ENCODE data around the gene S100A7. TPM values are rescaled to one million over a fixed set of nuclear protein-coding genes. Genes with fewer than 3 reads are reported as not detected.

S100A7 gene
- polyA plus RNA-seq, 3 donors = not detected

DNA sequence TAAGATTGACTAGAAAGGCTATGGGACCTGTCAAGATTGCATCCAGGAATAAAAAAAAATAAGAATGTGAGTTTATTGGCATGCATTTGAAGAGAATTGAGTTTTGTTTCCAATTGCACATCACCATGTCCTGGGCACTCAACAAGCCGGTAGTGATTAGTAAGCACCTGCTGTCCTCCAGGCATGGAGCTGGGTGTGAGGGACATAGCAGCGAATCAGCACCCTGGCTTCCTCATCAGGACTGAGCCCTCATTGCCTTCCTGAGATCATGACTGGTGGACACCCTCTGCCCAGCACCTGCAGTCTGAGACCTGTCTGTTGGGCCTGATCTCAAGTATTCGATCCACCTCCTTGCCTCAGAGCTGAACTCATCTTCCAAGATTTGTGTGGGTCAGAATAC is 48.6 kb upstream of the S100A7 start:
- H3K27me3 Mint-ChIP-seq (ENCODE audit: low read depth in 3 of 3) = peaks cover 0 to 9% (median 3%) of the 10 kb centered on the region in 3 donors
- Histone ChIP-seq H3K9ac (ENCODE audit: insufficient read depth, low read length, poor library complexity, severe bottlenecking) (no peak overlapping the region), H4K20me1 (ENCODE audit: insufficient read depth, low read length) (no peaks in the 10 kb centered on the region), H3K27ac (ENCODE audit: low read depth in 1 of 2, low read length in 2 of 2) (no peak overlapping the region), H3K4me3 (replicated peaks in 1 of 3; ENCODE audit: low read depth in 2 of 3, low read length in 3 of 3) (no peak overlapping the region), H3K27me3 (ENCODE audit: control insufficient read depth in 2 of 2, insufficient read depth in 2 of 2, low read length in 2 of 2) (no peaks in the 10 kb centered on the region), H2AFZ (ENCODE audit: insufficient read depth, low read depth, low read length, poor library complexity, severe bottlenecking) (no peak overlapping the region), H3K4me2 (replicated peaks; ENCODE audit: extremely low read depth, low read length, poor library complexity, severe bottlenecking) (no peak overlapping the region), H3K9me3 (replicated peaks in 1 of 2; ENCODE audit: control insufficient read depth in 1 of 2, insufficient read depth in 1 of 2, low read length in 2 of 2) (no peaks in the 10 kb centered on the region), H3K36me3 (replicated peaks in 1 of 2; ENCODE audit: control insufficient read depth in 1 of 2, insufficient read depth in 2 of 2, low read length in 2 of 2) (no peaks in the 10 kb centered on the region), H3K4me1 (ENCODE audit: control insufficient read depth in 1 of 2, insufficient read depth in 2 of 2, low read length in 2 of 2) (peaks cover 15 to 22% of the 10 kb centered on the region in 2 donors), H3K79me2 (ENCODE audit: insufficient read depth, low read length) (no peaks in the 10 kb centered on the region)
- no peak for DNase-seq
- TF ChIP-seq, protein P1, sequence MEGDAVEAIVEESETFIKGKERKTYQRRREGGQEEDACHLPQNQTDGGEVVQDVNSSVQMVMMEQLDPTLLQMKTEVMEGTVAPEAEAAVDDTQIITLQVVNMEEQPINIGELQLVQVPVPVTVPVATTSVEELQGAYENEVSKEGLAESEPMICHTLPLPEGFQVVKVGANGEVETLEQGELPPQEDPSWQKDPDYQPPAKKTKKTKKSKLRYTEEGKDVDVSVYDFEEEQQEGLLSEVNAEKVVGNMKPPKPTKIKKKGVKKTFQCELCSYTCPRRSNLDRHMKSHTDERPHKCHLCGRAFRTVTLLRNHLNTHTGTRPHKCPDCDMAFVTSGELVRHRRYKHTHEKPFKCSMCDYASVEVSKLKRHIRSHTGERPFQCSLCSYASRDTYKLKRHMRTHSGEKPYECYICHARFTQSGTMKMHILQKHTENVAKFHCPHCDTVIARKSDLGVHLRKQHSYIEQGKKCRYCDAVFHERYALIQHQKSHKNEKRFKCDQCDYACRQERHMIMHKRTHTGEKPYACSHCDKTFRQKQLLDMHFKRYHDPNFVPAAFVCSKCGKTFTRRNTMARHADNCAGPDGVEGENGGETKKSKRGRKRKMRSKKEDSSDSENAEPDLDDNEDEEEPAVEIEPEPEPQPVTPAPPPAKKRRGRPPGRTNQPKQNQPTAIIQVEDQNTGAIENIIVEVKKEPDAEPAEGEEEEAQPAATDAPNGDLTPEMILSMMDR (IDR thresholded peaks at IDR 0.05) = no peak
- intact Hi-C loops (cut with micrococcal nuclease) = no loop called here
- H3K9me3 Mint-ChIP-seq = no peaks in the 10 kb centered on the region
- peak overlapping the region in 1 of 7 donors; percentile 21 for H3K27ac Mint-ChIP-seq
- H3K36me3 Mint-ChIP-seq = no peaks in the 10 kb centered on the region
- H3K4me3 Mint-ChIP-seq = no peak overlapping the region
- WGBS (ENCODE audit: insufficient coverage) = 92% methylated on average over 3 of the region's 3 CpGs
- H3K4me1 Mint-ChIP-seq = peaks cover 27% of the 10 kb centered on the region

DNA sequence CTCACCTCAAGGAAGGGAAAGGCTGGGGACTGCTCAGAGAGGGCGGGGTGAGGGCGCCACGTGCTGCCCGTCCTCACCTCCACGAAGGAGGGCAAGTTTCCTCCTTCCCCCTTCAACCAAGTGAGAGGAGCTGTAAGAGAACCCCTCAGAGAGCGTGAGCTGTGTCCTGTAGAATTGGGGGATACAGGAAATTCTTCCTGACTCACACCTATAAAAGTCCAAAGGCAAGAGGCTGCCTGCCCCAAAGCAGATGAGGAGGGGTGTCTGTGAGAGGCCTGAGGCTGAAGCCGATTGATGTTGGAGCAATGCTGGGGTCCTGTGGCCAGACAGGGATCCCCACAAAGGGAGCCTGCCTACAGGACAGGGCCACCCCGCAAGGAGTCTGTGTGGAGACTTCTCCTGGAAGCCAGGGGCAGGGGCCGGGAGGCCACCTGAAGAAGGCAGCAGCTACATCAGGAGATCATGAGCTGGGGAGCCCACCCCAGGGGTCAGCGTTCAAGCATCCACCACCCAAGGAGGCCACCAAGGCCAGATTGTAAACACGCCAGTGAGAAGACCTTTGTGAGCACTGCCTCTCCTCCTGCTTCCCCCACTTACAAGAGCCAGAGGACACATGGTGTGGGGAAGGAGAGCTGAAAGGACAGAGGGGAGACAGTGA is 47.6 kb upstream of the S100A7 start:
- H2AFZ ChIP-seq (ENCODE audit: insufficient read depth, low read depth, low read length, poor library complexity, severe bottlenecking) = no peak overlapping the region
- no peaks in the 10 kb centered on the region for H3K36me3 Mint-ChIP-seq
- H3K9me3 ChIP-seq (replicated peaks in 1 of 2; ENCODE audit: control insufficient read depth in 1 of 2, insufficient read depth in 1 of 2, low read length in 2 of 2) = no peaks in the 10 kb centered on the region
- peaks cover 17% of the 10 kb centered on the region for H3K4me1 Mint-ChIP-seq
- no peak overlapping the region for H3K27ac ChIP-seq (ENCODE audit: low read depth in 1 of 2, low read length in 2 of 2)
- intact Hi-C loops (cut with micrococcal nuclease) = no loop called here
- TF ChIP-seq, protein P1 (IDR thresholded peaks at IDR 0.05) = no peak
- H3K79me2 ChIP-seq (ENCODE audit: insufficient read depth, low read length) = no peaks in the 10 kb centered on the region
- no peak overlapping the region for H3K4me3 Mint-ChIP-seq
- no peaks in the 10 kb centered on the region for H3K9me3 Mint-ChIP-seq
- peaks cover 0 to 9% (median 3%) of the 10 kb centered on the region in 3 donors for H3K27me3 Mint-ChIP-seq (ENCODE audit: low read depth in 3 of 3)
- no peak overlapping the region for H3K27ac Mint-ChIP-seq
- H3K27me3 ChIP-seq (ENCODE audit: control insufficient read depth in 2 of 2, insufficient read depth in 2 of 2, low read length in 2 of 2) = no peaks in the 10 kb centered on the region
- 97% methylated on average over 3 of the region's 11 CpGs for WGBS (ENCODE audit: insufficient coverage)
- H3K4me1 ChIP-seq (ENCODE audit: control insufficient read depth in 1 of 2, insufficient read depth in 2 of 2, low read length in 2 of 2) = peaks cover 8 to 12% of the 10 kb centered on the region in 2 donors
- no peak for DNase-seq
- H3K4me2 ChIP-seq (replicated peaks; ENCODE audit: extremely low read depth, low read length, poor library complexity, severe bottlenecking) = no peak overlapping the region
- no peaks in the 10 kb centered on the region for H4K20me1 ChIP-seq (ENCODE audit: insufficient read depth, low read length)
- no peak overlapping the region for H3K4me3 ChIP-seq (replicated peaks in 1 of 3; ENCODE audit: low read depth in 2 of 3, low read length in 3 of 3)
- no peak overlapping the region for H3K9ac ChIP-seq (ENCODE audit: insufficient read depth, low read length, poor library complexity, severe bottlenecking)
- no peaks in the 10 kb centered on the region for H3K36me3 ChIP-seq (replicated peaks in 1 of 2; ENCODE audit: control insufficient read depth in 1 of 2, insufficient read depth in 2 of 2, low read length in 2 of 2)

All from CD14-positive monocyte (primary cell).